DOHH2 (cell line): ENCODE measurements around the gene SHLD1.

Source experiments
- CTCF ChIP-seq: fragments of 200-600 bp; sonication (generic); IDR thresholded peaks from one replicate; pipeline ENCODE4 v1.5.1; 2014; ENCODE audit warnings: antibody characterized with exemption, mild to moderate bottlenecking, low read depth, low read length; ENCODE audit not compliant: poor library complexity, severe bottlenecking
- EZH2phosphoT487 ChIP-seq: fragments of 200-600 bp; sonication (generic); IDR thresholded peaks from 2 replicates; pipeline ENCODE4 v1.6.1; 2017; ENCODE audit warnings: borderline replicate concordance, mild to moderate bottlenecking, antibody characterized with exemption, low read length, moderate library complexity, mixed read lengths

DNA sequence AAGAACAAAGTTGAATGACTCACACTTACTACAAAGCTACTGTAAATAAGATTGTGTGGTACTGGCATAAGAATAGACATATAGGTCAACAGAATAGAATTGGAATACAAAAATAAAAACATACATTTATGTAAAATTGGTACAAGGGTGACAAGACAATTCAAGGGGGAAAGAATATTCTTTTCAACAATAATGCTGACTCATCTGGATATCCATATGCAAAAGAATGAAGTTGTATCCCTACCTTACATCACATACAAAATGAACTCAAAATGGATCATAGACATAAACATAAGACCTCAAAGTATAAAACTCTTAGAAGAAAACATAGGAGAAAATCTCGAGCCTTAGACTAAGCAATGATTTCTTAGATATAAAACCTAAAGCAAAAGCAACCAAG, 149.2 kb downstream of the SHLD1 start:
- no peak for TF ChIP-seq CTCF
- no peak for TF ChIP-seq EZH2phosphoT487
